Skin epidermis (tissue), 12 donors: ENCODE measurements around the gene SF3B4.

Experiments used
- H3K27ac ChIP-seq, 21 experiments: fragments of 200-600 bp; sonication (generic) in 11 of 21; one replicate each; pipeline ENCODE4 v1.5.0; 2020; ENCODE audit warnings: mild to moderate bottlenecking in 3 of 21, inconsistent platforms in 2 of 21, moderate library complexity in 2 of 21
- H3K4me3 ChIP-seq, 7 experiments: fragments of 200-600 bp; sonication (generic) in 2 of 7; one replicate each; pipeline ENCODE4 v1.5.0; 2020; ENCODE audit warnings: inconsistent platforms in 2 of 7, mild to moderate bottlenecking in 2 of 7, moderate library complexity in 1 of 7

The SF3B4 gene

DNA sequence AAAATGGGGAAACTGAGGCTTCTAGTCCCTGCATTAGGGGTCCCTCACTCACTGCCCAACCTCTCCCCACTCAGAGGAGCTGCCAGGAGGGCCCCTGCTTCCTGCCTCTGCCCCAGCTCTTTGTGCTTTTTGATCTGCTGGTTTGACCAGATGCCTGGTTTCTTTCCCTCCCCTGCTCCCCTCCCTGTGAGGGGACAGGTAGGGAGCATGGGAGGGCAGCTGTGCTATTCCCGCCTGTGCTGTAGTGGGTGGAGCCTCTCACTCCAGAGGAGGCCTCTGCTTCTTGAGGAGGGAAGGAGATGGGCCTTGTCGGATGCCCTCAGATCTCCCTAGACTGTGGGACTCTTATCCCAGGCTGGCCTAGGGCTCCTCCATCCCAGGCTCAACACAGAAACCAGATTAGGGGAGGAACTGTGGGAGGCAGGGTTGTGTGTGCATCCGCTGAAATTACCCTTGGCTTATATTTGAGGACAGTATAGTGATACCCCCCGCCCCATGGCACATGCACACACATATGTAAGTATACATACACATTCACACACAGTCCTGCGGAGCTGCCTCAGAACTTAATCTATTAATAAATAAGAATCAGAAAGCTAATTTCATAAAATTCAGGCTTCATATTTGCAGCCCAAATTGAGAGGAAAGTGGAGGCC, 23.6 kb downstream of the SF3B4 start:
- no peak overlapping the region for H3K27ac ChIP-seq
- H3K4me3 ChIP-seq = no peak overlapping the region

- Histone ChIP-seq H3K4me3 (peak within 1 kb of the TSS; percentile 39 to 62 (median 42)), H3K27ac (peak within 1 kb of the TSS in 20 of 21 experiments; percentile 43 to 89 (median 82))
These were observed 27.9 kb downstream of the SF3B4 start, which contains the start of gene BOLA1 for GRCh38 chr1:149899460-149900284. TSS of gene BOLA1 (plus strand) at chr1:149899568. CDS start at chr1:149900060, 492 bp downstream.

DNA sequence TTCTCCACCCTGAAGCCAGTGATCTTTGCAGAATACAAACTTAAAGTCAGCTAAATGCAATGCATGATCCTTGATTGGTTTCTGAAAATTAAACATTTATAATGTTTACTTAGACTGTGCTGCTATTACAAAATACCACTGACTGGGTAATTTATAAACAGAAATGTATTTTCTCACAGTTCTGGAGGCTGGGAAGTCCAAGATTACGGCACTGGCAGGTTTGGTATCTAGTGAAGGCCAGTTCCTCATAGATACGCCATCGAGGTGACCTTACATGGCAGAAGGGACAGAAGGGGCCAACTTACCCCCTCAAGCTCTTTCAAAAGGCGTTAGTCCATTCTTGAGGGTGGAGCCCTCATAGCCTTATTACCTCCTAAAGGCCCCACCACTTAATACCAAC, 31.0 kb downstream of the SF3B4 start:
- Histone ChIP-seq H3K27ac (no peak overlapping the region), H3K4me3 (no peak overlapping the region)

- H3K4me3 ChIP-seq = peak overlapping the region; percentile 56 to 76 (median 61)
- peak overlapping the region in 20 of 21 experiments; percentile 85 to 97 (median 94) for H3K27ac ChIP-seq
These were observed 38.7 kb downstream of the SF3B4 start for GRCh38 chr1:149888999-149889289.

DNA sequence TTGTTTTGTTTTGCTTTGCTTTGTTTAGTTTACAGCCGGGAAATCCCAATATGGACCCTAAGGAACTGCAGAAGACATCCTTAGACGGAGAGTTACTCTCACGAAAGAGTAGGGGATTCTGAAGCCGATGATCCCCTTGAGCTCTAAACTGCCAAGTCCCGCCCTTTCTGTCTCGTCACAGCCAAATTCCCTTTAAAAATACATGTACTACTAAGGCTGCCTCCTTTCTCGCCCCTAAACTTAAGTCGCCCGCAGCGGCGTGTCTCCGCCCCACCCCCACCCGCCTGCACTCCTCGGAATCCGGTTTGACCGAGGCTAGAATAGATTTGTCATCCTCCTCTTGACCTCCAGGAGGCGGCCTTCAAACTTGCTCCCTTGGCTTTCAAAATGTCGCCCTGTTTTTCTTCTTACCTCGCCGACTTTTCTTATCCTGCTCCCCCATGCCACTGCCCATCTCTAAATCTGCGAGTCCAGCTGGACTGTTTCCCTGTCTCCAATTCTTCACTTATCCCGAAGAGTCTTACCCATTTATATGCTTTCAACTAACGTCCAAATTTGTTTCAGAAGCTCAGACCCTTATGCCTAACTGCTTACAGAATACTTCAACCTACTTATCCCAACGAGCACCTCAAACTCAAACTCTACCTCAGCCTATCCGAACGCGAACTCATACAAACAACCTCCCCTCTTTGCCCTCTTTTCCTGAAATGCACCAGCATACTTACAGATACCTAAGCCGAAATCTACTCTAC, 39.2 kb downstream of the SF3B4 start:
- Histone ChIP-seq H3K4me3 (peak overlapping the region; percentile 56 to 76 (median 61)), H3K27ac (peak overlapping the region; percentile 54 to 97 (median 93))

GRCh38 chr1:149887456-149888246, 40.0 kb downstream of the SF3B4 start:
- H3K4me3 ChIP-seq = peak overlapping the region; percentile 56 to 76 (median 61)

DNA sequence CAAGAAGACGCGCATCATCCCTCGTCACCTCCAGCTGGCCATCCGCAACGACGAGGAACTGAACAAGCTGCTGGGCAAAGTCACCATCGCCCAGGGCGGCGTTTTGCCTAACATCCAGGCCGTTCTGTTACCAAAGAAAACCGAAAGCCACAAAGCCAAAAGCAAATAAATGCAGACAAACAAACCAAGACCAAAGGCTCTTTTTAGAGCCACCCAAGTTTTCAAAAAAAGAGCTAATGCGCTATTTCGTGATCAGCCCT, 40.5 kb downstream of the SF3B4 start:
- Histone ChIP-seq H3K27ac (peak overlapping the region; percentile 82 to 97 (median 93)), H3K4me3 (peak overlapping the region; percentile 56 to 76 (median 61))

More at GRCh38 chr1:149887456-149888246, 40.0 kb downstream of the SF3B4 start:
- H3K27ac ChIP-seq = peak overlapping the region; percentile 82 to 97 (median 93)

DNA sequence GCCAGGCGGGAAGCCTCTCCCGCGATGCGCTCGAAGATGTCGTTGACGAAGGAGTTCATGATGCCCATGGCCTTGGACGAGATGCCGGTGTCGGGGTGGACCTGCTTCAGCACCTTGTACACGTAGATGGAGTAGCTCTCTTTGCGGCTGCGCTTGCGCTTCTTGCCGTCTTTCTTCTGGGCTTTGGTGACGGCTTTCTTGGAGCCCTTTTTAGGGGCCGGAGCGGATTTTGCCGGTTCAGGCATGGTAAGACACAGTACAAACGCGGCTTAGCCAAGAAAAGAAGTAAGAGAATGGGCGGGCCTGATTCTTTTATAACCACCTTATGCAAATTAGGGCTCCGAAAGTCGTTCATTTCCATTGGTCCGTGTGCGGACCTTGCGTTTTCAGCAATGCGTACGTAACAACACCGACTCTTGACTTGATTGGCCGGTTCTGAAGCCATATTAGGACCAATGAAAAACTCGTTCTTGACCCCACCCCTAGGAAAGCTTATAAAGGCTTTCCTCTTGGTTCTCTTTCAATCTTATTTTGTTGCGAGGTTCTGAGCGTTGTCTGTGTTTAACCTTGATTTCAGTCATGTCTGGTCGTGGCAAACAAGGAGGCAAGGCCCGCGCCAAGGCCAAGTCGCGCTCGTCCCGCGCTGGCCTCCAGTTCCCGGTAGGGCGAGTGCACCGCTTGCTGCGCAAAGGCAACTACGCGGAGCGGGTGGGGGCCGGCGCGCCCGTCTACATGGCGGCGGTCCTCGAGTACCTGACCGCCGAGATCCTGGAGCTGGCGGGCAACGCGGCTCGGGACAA, 41.0 kb downstream of the SF3B4 start:
- Histone ChIP-seq H3K27ac (peak overlapping the region; percentile 82 to 97 (median 93)), H3K4me3 (peak overlapping the region; percentile 56 to 76 (median 61))

DNA sequence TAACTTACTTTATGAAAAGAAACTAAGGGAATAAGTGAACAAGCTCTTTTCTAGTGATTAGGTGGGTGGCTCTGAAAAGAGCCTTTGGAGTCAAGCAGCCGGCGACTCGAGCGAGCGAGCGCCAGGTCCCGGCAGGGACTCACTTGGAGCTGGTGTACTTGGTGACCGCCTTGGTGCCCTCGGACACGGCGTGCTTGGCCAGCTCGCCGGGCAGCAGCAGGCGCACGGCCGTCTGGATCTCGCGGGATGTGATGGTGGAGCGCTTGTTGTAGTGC, 41.5 kb downstream of the SF3B4 start:
- peak overlapping the region; percentile 20 to 97 (median 93) for H3K27ac ChIP-seq
- peak overlapping the region; percentile 56 to 76 (median 61) for H3K4me3 ChIP-seq

DNA sequence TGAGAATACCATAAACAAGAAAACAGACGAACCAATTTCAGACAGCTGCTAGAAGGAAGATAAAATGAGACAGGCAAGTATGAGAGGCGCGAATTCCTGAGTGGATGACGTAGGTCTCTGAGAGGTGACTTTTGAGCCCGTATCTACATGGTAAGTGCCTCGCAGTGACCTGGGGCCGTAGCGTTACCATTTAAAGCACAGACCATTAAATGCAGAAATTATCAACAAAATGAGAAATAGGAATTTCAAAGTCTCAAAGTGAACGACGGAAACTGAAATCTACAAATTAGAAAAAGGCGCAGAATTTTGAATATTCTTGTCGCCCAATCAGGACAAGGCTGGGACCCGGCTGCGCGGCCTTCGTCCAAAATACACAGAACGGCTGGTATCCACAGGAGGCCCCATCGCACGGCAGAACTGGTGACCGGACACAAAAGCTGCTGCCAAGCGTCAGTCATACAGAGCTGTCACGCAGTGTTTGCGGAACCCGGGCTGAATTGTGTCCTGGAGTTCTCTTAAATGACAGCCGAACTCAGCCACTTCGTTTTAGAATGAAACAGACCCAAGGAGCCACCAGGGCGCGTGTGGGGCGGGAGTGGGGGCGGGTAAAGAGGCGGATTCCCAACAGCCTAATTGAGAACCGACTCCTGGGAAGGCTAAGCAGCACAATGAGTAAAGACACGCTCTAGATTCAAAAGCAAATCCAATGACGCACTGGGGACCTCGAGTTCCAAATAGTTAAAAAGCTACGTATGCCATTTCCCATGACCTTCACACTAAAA, 42.1 kb downstream of the SF3B4 start:
- Histone ChIP-seq H3K27ac (peak overlapping the region; percentile 20 to 97 (median 93)), H3K4me3 (peak overlapping the region; percentile 56 to 76 (median 61))

DNA sequence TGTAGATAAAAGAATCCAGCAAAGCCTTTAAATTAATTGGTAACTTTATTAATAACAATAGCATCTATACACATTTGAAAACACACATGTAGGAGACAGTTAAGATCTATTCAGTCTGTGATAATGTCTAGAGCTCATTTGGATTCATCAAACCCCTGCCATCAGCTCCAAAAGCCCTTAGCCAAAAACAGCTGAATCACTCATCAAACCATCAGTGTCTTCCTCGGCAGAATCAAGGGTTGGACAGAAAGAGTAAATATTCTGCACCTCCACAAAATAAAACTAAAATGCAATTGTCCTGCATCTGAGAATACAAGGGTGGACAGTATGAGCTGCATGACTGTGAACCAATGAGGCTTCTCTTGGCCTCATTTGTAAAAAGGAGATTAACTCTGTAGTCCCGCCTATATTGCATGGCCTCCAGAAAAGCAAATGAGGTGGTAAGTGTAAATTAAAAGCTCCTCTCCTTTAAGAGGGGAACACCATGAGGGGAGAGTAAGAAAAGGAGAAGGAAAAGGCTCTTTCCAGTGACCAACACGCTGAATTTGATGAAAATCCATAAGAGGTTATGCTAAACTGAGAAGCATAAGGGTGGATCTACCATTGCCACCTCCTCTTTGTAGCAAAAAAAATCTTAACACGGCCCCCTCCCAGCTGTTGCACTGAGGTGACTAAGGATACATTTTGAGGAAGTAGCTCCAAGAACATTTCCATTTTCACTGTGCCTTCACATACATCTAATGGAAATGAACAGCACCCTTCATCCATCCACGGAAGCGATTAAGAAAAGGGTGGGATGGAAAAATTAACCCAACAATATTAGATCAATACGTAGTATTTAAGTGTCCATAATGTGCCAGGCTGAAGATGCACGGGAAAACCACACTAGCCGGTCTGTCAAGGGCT, 42.9 kb downstream of the SF3B4 start:
- Histone ChIP-seq H3K27ac (peak overlapping the region in 20 of 21 experiments; percentile 85 to 97 (median 94)), H3K4me3 (peak overlapping the region; percentile 56 to 76 (median 61))

GRCh38 chr1:149883598-149884247, 43.9 kb downstream of the SF3B4 start:
- Histone ChIP-seq H3K27ac (peak overlapping the region in 1 of 21 experiments; percentile 27), H3K4me3 (no peak overlapping the region)

GRCh38 chr1:149881876-149882275, 45.7 kb downstream of the SF3B4 start:
- Histone ChIP-seq H3K27ac (no peak overlapping the region), H3K4me3 (no peak overlapping the region)

DNA sequence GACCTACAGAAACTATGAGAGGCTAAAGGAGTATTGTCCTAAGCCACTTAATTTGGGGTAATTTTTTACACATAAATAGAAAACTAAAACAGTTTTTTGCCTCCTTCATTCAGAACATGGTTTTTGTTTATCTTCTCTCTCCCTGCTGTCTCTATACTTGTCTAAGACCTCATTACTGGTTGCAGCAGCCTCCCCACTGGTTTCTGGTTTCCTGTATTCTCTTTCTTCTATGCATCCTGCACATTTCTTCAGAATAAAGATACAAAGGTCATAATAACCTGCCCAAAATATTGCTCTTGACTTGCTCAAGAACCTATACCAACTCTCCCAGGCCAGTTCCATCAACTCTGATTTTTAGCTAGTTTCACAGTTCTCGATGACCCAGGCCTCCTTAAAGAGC, 48.0 kb downstream of the SF3B4 start:
- Histone ChIP-seq H3K4me3 (no peak overlapping the region), H3K27ac (peak overlapping the region in 6 of 21 experiments; percentile 15 to 65 (median 28))

DNA sequence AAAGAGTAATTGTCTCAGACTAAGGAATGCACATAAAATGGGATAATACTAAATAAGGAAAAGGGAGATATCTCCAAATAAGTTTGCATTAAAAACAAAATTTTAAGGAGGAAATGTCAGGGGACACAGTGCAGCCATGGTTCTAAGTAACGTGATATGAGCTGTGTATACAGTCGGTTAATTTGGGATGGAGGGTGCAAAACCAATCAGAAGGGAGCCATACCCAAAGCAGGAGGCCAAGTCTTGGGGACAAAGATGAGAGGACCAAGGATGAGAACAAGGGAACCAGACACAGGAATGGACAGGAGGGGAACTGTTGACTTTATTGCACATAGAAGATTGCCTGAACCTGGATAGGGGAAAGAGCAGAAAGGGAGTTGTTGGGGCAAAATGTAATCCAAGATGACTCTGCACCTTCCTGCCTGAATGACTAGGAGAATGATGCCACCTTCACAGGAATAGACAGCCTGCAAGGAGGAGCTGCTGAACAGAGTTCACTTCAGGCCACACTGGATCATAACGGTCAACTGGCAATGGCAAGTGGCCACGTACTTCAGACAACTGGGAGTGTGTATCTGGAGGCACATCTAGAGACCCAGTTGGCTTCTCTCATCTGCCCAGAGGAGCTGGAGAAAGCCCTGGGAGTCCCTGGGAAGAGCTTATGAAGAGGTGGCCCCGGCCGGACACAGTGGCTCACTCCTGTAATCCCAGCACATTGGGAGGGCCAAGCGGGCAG, 50.2 kb downstream of the SF3B4 start:
- H3K4me3 ChIP-seq = no peak overlapping the region
- H3K27ac ChIP-seq = no peak overlapping the region
